HuH-7 (cell line): ENCODE results near the gene MARK4.
"Not testable (repeated sequence)": the region's sequence is repeated elsewhere in the genome, so short reads cannot be mapped to it uniquely, and the experiment has no call there.

ENCODE experiments used
- DNase-seq: peaks from one replicate; pipeline ENCODE4 v3.0.0; 2011; ENCODE audit warnings: low spot score

The MARK4 gene

DNA sequence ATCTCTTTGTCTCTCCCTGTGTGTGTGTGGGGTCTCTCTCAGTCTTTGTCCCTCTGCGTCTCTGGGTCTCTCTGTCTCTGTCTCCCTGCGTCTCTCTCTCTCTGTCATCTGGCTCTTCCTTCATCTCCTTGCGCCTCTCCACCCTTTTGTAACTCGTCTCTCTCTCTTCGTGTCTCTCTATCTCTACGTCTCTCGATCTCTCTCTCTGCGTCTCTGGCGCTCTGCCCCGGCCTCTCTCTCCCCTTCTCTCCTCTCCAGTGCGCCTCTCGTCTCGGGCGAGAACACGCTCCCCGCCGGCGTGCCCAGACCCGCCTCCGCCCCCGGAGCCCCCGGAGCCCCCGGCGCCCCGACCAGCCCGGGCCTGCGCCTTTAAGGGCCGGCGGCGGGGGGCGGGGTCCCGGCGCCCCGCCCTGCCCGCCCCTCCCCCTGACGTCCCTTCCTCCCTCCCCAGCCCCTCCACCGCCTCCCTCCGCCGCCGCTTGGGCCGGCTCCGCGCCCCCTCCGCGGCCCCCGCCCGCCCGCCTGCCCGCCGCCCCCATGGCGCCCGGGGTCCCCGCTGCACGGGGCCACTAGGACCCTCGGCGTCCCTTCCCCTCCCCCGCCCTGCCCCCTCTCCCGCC is at the start of gene MARK4:
MARK4 (plus strand) TSS at position 440 of the 620 bp plus-strand sequence. CDS start 318 bp downstream, outside the sequence.
- DNase-seq: peak; percentile 93

DNA sequence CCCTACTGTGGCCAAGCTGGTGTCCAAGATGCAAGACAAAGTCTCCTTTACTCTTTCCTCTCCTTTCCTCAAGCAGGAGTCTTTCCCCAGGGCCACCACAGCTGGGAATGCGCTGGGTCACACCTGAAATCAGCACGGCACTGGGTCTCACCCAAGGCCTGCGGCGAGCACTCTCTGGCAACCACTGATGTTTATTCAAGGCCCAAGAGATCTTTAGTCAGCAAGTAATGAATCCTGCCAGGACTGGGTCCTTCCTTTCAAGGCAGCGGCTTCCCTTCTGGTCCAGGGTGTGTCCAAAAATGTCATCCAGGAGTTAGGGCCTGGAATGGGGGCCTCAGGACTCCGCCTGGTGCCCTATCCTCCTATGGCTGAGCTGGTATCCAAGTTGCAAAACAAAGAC is 48.4 kb upstream of the MARK4 start:
- DNase-seq: no peak

DNA sequence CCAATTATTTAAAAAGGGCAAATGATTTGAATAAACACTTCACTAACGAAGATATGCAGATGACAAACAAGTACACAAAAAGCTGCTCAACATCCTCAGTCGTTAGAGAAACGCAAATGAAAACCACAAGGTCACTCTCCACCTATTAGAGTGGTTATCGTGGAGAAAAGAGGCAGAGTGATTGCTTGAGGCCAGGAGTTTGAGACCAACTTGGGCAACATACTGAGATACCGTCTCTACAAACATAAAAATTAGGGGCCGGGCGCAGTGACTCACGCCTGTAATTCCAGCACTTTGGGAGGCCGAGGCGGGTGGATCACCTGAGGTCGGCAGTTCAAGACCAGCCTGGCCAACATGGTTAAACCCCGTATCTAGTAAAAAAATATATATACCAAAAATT is 45.3 kb upstream of the MARK4 start:
- no peak for DNase-seq

- no peak for DNase-seq
Observed at GRCh38 chr19:45206328-45206727, 44.7 kb upstream of the MARK4 start.

- no peak for DNase-seq
Observed at GRCh38 chr19:45211751-45212381, 39.2 kb upstream of the MARK4 start.

GRCh38 chr19:45213031-45213430 is 38.0 kb upstream of the MARK4 start:
- no peak for DNase-seq

GRCh38 chr19:45215391-45216191 is 35.5 kb upstream of the MARK4 start:
- no peak for DNase-seq

GRCh38 chr19:45216667-45217066 is 34.4 kb upstream of the MARK4 start:
- no peak for DNase-seq

GRCh38 chr19:45217193-45217956 is 33.7 kb upstream of the MARK4 start:
- DNase-seq: no peak

DNA sequence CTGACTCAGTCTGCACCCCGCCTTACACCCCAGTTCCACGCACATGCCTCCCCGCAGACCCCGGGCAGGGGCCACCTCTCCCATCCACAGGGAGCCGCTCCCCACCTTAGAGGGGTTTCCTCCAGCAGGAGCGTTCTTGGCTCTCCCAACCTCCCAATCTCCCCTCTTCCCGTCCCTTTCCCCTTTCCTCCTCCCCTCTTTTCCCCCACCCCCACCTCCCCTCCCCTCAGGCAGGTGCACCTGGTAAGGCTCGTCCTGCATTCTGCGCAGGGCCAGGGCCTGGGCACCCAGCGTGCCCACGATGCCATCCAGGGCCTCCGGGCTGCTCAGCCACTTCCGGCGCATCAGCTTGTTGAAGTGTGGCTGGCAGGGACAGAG is 33.1 kb upstream of the MARK4 start:
- no peak for DNase-seq

- no peak for DNase-seq
Observed at GRCh38 chr19:45218426-45218825, 32.6 kb upstream of the MARK4 start.

DNA sequence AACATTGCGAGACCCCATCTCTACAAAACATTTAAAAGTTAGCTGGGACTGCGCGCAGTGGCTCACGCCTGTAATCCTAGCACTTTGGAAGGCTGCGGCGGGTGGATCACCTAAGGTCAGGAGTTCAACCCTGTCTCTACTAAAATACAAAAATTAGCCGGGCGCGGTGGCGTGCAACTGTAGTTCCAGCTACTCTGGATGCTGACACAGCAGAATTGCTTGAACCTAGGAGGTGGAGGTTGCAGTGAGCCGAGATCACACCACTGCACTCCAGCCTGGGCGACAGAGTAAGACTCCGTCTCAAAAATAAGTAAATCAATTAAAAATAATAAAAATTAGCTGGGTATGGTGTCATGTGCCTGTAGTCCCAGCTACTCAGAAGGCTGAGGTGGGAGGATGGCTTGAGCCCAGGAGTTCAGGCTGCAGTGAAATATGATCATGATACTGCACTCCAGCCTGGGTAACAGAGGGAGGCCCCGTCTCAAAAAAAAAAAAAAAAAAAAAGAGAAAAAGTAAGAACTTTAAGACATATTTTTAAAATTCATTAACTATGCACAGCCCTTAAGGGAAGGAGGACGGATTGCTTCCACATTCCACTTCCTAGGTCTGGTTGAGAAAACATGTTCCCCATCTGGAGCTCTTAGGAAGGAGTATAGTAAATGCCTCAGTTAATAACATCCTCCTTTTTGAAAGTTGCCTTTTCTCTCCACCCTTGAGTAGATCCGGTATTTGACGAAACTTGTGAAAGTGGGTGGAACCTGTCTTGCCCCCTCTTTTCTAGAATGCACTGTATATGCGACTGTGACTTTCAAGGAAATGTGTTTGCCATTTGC is 31.9 kb upstream of the MARK4 start:
- DNase-seq: no peak

GRCh38 chr19:45222724-45223123 is 28.3 kb upstream of the MARK4 start:
- DNase-seq: no peak

GRCh38 chr19:45223879-45224278 is 27.2 kb upstream of the MARK4 start:
- DNase-seq: no peak

DNA sequence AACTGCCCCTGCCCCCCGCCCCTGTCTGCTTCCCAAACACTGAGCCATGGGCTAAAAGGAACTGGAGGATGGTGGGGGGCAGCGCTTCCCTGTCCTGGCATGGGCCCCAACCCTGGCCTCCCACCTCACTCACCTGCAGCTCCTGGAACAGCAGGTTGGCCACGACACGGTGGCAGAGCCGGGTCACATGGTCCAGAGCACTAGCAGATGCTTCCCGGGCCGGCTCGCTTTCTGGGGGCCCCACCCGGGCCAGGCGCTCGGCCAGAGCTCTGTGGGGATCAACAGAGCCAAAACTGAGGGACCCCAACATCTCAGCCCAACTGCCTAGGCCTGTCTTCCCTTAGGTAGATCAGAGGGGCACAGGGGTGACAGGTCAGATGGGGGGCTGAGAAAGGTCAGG is 26.4 kb upstream of the MARK4 start:
- DNase-seq: no peak

- DNase-seq: not testable (repeated sequence)
Observed at GRCh38 chr19:45229056-45229455, 22.0 kb upstream of the MARK4 start.

GRCh38 chr19:45231891-45232290 is 19.2 kb upstream of the MARK4 start:
- no peak for DNase-seq

DNA sequence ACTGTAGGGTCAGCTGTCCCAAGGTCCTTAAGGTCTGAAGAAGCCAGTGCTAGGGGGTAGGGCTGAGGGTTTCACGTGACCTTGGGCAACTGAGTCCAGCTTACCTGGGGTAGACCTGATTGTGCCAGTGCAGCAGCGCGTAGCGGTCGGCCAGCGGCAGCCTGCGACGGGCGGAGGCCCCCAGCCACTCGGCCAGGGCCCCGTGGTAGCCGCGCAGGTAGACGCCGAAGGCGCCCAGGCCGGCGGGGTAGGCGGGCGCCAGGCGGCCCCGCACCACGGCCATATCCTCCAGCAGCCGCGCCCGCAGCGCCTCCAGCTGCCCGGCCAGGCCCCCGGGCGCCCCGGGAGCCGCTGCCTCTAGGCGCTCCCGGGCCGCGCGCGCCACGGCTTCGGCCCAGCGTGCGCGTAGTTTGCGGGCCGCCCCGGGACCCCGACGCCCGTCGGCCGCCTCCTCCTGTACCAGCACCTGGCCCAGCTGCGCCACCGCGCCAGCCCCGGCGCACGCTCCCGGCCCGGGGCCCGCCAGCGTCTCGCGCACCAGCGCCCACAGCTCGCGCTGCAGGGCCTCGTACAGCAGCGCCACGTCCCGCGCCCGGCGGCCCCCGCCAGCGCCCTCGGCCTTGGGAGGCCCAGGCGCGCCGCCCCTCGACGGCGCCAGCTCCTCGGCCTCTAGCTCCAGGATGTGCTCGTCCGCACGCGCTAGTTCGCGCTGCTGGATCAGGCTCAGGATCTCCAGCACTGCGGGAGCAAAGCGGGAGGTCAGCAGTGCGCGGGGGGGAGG is 16.8 kb upstream of the MARK4 start:
- DNase-seq: no peak

DNA sequence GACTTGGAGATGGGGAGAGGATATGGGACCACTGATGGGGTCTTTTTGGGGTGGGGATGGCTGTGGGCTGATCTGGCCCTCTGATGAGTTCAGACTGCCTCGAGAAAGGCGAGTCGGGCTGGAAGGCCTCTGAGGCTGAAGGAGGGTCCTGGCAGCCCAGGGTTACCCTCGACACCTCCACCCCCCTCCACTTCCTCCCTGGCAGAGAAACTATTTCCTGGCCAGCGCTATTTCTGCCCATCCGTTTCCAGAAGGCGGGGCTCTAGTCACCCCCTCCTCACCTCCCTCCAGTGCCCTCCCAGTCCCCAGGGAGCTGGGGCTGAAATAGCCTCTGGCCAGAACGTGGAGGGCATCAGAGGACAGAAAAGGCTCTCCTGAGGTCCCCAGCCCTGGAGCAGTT is 15.6 kb upstream of the MARK4 start:
- DNase-seq: no peak

GRCh38 chr19:45238556-45238955 is 12.5 kb upstream of the MARK4 start:
- no peak for DNase-seq
